Esophagus muscularis mucosa (tissue), 4 donors: Measurements from ENCODE around the gene TAF1C.

Experiments used
- EP300 ChIP-seq: sonication (generic); formaldehyde crosslinking; IDR thresholded peaks from one replicate; pipeline ENCODE4 v1.6.1; 2017; ENCODE audit warnings: antibody characterized with exemption
- POLR2A ChIP-seq: fragments of 450-650 bp; IDR thresholded peaks from one replicate; pipeline ENCODE4 v1.6.1; 2017; ENCODE audit warnings: antibody characterized with exemption, moderate library complexity, mild to moderate bottlenecking, low read depth
- TF ChIP-seq, protein P1 (sequence below), 3 experiments: fragments of 200-600 bp in 2 of 3; fragments of 450-650 bp in 1 of 3; sonication (generic) in 2 of 3; IDR thresholded peaks; one replicate each; pipeline ENCODE4 v1.5.1; 2017 to 2019; ENCODE audit warnings: antibody characterized with exemption in 3 of 3, mild to moderate bottlenecking in 2 of 3, moderate library complexity in 1 of 3

DNA sequence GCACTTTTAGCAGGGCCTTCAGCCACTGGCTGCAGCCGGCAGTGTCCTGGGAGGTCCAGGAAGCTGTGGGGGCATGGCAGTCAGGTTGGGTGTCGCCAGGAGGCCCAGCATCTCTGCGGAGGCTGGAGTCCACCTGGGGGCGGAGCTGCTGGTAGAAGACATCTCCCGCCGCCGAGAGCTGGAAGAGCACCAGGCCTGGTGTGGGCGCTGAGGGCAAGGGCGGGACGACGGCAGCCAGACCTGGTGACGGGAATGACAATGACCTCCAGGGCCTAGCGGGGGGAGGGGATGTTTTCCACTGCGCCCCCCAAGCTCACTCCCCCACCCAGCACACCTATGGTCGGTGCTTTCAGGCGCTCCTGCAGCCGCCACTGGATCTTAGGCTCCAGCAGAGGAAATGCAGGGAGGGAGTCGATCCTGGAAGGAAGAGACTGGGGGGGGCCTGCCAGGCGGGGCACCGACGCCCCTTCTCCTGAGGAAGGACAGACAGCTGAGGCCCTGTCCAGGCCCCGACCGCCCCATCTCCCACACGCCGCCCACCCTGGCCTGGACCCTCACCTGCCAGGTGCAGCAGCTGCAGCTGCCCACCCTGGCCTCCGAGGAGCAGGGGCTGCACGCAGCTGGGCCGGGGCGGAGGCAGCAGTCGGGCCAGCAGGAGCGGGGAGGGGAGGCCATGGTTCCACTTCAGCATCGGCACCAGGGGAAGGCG lies 7.1 kb downstream of the TAF1C start:
- TF ChIP-seq, protein P1, sequence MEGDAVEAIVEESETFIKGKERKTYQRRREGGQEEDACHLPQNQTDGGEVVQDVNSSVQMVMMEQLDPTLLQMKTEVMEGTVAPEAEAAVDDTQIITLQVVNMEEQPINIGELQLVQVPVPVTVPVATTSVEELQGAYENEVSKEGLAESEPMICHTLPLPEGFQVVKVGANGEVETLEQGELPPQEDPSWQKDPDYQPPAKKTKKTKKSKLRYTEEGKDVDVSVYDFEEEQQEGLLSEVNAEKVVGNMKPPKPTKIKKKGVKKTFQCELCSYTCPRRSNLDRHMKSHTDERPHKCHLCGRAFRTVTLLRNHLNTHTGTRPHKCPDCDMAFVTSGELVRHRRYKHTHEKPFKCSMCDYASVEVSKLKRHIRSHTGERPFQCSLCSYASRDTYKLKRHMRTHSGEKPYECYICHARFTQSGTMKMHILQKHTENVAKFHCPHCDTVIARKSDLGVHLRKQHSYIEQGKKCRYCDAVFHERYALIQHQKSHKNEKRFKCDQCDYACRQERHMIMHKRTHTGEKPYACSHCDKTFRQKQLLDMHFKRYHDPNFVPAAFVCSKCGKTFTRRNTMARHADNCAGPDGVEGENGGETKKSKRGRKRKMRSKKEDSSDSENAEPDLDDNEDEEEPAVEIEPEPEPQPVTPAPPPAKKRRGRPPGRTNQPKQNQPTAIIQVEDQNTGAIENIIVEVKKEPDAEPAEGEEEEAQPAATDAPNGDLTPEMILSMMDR (IDR thresholded peaks at IDR 0.05): no peak
- TF ChIP-seq POLR2A (no peak), EP300 (no peak)
